HG02763 (cell line): Measurements from ENCODE around the gene SULT1E1.

Experiments
- ATAC-seq: cut with Tn5 transposase; IDR thresholded peaks from one replicate; pipeline ENCODE4 v1.9.1; 2021; ENCODE audit warnings: mild to moderate bottlenecking, moderate library complexity; ENCODE audit not compliant: unreplicated experiment

The SULT1E1 gene

GRCh38 chr4:69811166-69811565, 48.8 kb downstream of the SULT1E1 start:
- ATAC-seq: no peak

DNA sequence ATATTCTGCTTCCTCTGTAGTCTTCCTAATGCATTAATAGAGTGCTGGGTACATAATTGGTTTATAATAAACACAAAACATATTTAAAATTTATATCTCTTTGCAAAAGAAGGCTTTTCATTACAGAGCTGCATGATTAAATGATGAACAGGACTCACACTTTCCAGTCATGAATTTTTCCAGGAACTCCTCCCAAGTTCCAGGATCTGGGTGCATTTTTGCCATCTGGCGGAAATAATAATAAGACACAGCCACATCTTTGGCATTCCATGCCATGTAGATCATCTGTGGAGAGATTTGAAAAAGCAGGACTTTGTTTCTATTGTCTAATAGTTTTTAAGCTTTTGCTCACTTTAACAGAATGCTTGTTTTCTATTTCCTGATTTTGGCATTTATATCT, 59.3 kb downstream of the SULT1E1 start:
- no peak for ATAC-seq

DNA sequence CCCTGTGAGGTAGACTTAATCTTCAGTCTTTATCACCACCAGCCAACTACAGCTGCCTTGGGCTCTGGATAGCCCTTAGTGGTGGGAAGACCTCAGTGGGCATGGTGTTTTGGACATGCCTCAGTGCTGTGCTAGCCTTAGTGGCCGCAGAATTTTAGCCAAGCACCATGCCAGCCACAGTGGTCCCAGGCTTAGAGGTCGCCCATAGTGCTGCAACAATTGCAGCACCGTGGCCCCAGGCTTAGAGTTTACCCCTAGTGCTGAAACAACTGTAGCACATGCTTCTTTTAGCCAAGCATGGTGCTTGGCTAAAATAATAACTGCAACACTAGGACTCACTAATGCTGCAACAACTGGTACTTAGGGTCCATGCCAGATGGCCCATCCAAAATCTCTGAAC, 60.6 kb downstream of the SULT1E1 start:
- no peak for ATAC-seq

GRCh38 chr4:69793732-69794131, 66.2 kb downstream of the SULT1E1 start:
- ATAC-seq: no peak
